Embryonic facial prominence (tissue), 1 donor: ENCODE data around the gene NLN.
"Not testable (repeated sequence)": the region's sequence is repeated elsewhere in the genome, so short reads cannot be mapped to it uniquely, and the experiment has no call there.

Source experiments
- DNase-seq: peaks from one replicate; pipeline ENCODE4 v3.0.0-alpha.2; 2016; ENCODE audit errors: extremely low spot score

NLN gene

DNA sequence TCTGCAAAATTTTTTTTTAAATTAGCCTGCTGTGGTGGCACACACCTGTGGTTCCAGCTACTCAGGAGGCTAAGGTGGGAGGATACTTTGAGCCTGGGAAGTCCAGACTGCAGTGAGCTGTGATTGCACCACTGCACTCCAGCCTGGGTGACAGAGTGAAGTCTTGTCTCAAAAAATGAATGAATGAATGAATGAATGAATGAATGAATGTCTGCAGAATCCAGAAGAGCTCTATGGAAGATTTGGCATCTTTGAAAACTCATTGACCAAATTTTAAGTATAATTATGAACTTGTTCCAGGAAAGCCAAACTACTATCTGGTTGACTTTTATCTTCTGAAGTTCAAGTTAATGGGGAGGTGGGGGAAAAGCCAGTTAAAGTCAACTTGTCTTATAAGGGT lies 110.1 kb downstream of the NLN start:
- no peak for DNase-seq

DNA sequence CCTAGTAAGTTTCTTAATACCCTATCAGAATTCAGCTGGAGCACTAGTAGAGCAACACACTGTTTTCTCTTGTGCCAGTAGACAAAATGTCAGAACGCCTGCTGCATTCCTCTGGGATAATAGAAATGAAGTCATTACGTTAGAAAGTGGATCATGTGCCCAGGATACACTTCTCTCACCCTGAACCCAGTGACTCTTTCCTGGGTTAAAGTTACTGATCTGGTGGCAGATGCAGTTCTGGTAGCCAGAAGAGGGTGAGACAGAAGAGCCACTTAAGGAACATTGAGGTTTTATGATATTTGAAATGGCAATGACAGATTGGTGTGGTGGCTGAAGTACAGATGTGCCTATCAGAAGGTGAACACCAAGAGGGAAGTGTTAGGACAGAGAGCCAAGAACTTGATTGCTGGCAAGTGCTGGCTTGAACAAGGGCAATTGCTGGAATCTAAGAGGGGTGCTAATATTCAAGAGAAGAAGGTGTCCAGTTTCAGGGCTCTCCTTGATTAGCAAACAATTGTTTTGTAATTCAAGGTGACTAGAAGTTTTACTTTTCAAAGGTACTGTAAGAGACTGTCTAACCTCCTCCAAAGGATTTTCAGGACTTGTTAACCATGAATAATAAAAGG lies 110.7 kb downstream of the NLN start:
- no peak for DNase-seq

DNA sequence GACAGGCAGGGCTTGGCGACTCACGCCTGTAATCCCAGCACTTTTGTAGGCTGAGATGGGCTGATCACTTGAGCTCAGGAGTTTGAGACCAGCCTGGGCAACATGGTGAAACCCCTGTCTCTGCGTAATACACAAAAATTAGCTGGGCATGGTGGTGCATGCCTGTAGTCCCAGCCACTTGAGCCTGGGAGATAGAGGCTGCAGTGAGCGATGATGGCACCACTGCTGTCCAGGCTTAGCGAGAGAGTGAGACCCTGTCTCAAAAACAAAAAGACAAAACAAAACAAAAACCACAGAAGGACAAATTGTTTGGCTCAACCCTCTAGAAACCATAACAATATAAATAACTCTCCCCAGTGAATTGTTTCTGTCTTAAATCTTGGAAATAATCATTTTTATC lies 111.8 kb downstream of the NLN start:
- DNase-seq: no peak

DNA sequence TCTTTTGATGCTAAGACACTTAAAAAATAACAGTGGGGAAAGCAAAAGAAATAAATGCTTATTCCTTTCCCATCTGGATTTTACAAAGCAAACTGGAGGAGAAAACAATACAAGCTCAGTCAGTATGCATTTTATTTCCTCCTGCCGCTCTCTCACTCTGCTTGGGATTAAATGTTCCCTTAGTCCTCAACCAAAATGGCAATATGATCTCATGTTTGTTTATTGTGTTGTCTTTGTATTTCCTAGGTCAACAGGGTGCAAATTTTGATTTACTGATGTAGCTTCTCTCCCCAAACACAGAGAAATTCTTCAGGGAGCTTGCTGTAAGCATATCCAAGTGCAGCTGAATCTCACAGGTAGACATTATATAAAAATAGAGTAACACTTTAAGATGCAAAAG lies 112.3 kb downstream of the NLN start:
- no peak for DNase-seq

DNA sequence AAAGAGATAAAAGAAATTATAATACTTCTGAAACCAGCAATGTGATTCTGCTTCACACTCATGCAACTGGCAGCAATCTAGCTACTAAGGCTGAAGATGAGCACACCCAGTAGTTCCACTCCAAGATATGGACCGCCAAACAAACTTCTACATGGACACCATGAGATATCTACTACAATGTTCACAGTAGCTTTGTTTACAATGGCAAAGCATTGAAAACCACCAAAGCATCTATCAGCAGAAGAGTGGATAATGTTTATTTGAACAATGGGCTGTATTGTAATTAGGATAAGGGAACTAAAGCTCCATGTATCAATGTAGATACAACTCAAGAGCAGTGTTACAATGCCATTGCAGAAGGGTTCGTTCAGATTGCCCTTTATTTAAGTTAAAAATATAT lies 113.2 kb downstream of the NLN start:
- no peak for DNase-seq

DNA sequence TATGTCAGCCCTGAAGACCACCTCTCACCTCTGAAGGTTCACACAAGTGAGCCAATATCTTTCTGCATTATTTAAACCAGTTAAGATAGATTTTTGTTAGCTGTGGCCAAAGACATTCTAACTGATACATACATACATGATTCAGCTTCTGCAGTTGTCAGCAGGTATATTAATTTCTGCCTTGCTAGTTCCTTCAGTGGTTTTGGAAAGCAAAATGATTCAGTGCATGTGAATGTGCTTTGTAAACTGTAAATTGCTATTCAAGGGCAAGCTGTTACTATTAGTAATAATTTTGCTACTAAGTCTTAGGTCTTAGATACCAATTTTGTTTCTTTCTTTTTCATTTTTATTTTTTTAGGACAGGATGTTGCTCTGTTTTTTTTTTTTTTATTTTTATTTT lies 115.1 kb downstream of the NLN start:
- no peak for DNase-seq

DNA sequence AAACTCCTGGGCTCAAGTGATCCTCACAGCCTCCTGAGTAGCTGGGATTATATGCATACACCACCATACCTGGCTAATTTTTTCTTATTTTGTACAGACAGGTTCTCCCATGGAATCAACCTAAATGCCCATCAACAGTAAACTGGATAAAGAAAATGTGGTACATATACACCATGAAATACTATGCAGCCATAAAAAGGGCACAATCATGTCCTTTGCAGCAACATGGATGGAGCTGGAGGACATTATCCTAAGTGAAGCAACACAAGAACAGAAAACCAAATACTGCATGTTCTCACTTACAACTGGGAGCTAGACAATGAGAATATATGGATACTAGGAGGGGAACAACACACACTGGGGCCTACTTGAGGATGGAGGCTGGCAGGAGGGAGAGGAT lies 117.2 kb downstream of the NLN start:
- DNase-seq: not testable (repeated sequence)

DNA sequence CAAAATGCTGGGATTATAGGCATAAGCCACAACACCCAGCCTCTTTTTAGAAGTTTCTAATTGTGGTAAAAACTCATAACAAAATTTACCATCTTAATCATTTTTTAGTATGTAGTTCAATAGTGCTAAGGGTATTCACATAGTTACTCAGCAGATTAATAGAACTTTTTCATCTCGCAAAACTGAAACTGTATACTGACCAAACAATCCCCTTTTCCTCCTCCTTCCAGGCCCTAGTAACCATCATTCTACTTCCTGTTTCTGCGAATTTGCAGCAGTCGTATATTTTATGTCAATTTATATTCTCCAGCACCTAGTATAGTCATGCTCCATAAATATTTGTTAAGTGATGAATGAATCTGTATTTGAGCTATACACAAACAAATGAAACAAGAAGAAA lies 118.1 kb downstream of the NLN start:
- no peak for DNase-seq

DNA sequence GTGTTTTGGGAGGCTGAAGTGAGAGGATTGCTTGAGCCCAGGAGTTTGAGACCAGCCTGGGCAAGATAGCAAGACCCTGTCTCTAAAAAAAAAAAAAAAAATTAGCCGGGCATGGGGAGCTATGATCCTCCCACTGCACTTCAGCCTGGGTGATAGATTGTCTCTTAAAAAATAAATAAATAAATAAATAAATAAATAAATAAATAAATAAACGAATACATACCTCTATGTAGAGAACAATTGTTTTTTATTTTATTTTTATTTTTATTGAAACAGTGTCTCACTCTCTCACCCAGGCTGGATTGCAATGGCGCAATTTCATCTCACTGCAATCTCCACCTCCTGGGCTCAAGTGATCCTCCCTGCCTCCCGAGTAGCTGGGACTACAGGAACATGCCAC lies 122.8 kb downstream of the NLN start:
- DNase-seq: not testable (repeated sequence)

DNA sequence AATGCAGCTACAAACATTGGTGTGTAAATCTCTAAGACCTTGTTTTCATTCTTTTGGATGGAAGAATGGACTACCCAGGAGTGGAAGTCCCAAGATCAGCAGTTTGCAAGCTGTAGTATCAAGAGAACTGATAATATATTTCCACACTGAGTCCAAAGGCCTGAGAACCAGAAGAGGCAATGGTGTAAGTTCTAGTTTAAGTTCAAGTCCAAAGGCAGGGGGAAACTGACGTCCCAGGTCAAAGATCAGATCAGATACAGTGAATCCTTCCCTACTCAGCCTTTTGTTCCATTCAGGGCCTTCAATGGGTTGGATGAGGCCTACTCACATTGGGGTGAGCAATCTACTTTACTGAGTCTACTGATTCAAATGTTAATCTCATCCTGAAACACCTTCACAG lies 124.1 kb downstream of the NLN start:
- no peak for DNase-seq

DNA sequence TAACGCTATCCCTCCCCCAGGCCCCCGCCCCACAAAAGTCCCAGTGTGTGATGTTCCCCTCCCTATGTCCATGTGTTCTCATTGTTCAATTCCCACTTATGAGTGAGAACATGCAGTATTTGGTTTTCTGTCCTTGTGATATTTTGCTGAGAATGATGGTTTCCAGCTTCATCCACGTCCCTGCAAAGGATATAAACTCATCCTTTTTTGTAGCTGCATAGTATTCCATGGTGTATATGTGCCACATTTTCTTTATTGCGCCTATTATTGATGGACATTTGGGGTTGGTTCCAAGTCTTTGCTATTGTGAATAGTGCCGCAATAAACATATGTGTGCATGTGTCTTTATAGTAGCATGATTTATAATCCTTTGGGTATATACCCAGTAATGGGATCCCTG lies 125.0 kb downstream of the NLN start:
- DNase-seq: not testable (repeated sequence)

DNA sequence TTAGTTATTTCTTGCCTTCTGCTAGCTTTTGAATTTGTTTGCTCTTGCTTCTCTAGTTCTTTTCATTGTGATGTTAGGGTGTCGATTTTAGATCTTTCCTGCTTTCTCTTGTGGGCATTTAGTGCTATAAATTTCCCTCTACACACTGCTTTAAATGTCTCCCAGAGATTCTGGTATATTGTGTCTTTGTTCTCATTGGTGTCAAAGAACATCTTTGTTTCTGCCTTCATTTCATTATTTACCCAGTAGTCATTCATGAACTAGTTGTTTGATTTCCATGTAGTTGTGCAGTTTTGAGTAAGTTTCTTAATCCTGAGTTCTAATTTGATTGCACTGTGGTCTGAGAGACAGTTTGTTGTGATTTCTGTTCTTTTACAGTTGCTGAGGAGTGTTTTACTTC lies 127.9 kb downstream of the NLN start:
- not testable (repeated sequence) for DNase-seq

DNA sequence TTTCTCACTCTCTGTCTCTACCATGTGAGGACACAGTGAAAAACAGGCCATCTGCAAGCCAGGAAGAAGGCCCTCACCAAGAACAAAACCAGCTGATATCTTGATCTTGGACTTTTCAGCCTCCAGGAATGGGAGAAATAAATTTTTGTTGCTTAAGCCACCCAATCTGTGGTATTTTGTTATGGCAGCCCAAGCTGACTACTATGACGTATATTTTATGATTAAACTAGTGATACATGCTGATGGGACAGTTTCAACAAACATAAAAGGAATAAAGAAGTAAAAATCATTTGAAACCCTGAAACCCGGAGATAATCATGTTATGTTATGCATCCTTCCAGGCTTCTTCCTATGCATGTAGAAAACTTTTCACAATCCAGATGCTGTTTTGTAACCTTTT lies 132.9 kb downstream of the NLN start:
- no peak for DNase-seq

DNA sequence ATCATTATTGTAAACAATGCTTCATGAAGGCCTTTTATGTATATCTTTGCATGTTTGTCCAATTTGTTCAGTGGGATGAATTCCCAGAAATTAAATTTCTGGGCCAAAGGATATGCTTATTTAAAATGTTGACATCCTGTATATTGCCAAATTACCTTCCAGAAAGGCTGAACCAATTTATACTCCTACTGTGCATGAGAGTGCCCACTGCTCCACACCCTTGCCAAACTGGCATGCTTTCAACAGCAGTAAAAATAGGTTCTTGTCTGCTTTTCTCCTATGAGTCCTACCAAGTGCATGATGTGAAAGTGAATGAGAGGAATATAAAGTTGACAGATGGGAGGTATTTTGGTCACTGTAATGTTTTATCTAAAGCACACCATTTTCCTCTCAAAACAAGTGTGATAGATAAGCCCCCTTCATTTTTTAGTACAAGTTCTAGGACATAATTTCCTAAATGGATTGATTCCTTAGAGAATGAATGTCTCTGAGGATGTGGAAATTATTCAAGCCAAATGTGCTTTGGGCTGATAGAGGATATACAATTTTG lies 133.8 kb downstream of the NLN start:
- no peak for DNase-seq

DNA sequence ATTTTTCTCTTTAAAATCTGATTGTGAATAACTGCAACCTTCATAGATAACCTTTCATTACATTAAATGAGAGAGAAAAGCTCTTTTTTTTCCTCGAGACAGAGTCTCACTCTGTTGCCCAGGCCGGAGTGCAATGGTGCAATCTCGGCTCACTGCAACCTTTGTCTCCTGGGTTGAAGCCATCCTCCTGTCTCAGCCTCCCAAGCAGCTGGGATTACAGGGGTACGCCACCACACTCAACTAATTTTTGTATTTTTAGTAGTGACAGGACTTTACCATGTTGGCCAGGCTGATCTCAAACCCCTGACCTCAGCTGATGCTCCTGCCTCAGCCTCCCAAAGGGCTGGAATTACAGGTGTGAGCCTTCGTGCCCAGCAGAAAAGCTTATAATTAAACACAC lies 134.5 kb downstream of the NLN start:
- DNase-seq: no peak

DNA sequence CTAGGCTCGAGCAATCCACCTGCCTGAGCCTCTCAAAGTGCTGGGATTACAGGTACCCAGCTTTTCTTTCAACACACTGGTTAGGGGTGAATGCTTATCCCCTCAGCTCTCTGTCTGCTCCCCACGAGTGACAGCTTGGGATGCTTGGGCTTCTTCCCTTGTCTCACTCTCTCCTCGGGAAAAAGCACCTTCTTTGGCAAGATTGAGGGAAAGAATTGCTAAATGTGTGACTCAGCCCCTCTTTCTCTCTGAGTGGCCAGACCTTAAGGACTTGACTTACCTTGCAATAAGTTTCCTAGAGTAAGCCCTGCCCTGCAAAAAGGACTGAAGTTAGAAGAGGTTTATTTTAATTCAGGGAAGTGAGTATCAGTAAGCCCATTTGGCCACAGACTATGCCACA lies 136.3 kb downstream of the NLN start:
- no peak for DNase-seq

DNA sequence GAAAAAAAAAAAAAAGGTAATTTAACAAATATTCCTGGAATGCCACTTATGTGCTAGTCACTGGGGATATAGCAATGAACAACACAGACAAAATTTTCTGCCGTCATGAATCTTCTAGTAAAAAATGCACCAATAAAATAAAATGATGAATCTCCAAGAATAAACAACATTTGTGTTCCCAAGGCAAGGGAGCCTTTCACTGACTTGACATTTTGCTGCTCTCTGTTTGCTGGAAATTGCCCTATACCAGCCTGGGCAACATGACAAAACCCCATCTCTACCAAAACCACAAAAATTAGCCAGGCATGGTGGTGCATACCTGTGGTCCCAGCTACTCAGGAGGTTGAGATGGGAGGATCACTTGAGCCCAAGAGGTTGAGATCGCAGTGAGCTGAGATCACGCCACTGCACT lies 139.8 kb downstream of the NLN start:
- DNase-seq: no peak

DNA sequence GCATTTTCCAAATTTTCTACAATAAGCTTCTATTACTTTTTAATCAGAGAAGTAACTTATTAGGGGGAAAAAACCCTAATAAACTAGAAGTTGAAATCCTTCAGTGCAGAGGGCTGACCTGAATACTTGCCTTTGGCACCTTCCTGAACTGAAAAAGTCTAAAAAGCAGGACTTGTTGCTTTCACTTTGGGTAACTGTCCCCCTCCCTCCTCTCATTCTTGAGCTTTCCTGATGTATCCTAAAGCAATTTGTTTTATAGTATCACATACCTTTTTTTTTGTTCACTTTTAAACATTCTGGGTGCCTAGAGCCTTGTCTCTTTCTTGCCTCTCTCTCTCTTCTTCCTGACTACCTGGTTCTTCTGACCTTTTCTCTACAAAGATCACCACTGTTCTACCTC lies 140.4 kb downstream of the NLN start:
- DNase-seq: no peak

DNA sequence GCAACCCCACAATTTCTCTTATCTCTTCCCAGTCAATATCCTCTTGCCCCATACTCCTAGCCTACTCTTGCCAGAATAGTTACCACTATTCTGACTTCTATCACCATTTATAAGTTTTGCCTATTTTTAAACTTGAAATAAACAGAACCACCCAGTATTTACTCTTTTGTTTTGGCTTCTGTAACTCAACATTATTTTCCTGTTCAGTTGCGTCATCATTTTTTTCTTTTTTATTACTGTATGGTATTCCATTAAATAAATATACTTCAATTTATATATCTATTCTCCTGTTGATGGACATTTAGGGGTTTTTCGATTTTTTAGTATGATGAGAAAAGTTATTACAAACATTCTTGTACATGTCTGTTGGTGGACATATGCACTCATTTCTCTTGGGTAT lies 141.7 kb downstream of the NLN start:
- DNase-seq: no peak

DNA sequence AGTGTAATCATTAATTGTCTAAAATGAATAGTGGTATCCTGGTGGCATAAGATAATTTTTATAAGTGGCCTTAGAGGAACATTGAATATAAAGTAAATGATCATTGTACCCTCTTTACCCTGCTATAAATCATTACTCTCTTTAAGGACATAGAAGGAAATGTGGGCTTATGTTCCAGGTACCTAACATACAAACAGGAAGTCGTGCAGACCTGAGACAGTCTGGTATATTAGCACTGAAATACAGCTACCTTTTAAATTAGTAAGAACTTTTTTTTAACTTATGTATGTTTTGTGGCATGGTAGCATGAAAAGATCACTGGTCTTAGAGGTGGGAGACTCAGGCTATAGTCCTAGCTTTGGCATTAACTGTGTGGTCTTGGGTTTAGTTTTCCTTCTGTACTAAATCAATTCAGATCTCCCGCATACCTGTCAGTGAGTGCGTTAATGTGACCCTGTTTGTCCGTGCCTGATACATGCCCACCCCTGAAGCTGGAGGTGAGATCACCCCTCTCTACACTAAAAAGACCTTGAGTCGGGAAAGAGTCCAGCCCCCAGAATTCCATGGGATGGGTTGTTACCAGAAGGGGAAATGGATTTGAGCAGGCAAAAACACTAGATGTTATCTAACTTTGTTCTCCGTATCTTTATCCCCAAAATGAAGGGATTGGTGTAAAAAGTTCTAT lies 145.0 kb downstream of the NLN start:
- no peak for DNase-seq

DNA sequence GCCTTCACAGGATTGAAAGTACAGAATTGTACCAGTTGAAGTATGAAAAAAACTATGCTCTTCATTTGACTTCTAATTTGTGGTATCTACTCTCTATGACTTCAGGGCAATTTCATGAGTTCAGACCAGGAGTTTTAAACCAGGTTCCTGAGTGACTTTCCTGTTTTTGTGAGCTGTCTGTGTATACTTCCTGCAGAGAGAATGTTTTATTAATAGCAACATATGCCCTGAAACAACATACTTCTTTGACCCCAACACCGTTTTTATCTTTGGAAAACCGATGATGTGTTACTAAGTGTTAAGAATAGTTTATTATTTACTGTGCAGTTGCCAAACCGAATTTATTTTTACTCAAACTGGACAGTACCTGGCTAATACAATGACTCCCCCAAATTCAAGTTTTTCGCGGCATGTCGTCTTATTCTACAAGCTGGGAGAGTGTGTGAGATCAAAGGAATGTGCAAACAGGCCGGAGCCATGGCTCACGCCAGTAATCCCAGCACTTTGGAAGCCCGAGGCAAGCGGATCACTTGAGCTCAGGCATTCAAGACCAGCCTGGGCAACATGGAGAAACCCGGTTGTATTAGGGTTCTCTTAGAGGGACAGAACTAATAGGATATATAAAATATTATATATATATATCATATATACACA lies 145.7 kb downstream of the NLN start:
- DNase-seq: no peak

DNA sequence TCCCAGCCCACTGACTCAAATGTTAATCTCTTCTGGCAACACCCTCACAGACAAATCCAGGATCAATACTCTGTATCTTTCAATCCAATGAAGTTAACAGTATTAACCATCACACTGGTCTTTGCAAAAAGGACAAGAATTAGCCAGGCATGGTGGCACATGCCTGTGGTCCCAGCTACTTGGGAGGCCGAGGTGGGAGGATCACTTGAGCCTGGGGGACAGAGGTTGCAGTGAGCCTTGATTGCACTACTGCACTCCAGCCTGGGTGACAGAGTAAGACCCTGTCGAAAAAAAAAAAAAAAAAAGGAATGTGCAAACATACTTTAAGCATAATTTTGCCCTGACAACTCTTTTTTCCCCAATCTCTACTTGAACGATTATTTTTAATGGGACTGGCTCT lies 146.5 kb downstream of the NLN start:
- no peak for DNase-seq

DNA sequence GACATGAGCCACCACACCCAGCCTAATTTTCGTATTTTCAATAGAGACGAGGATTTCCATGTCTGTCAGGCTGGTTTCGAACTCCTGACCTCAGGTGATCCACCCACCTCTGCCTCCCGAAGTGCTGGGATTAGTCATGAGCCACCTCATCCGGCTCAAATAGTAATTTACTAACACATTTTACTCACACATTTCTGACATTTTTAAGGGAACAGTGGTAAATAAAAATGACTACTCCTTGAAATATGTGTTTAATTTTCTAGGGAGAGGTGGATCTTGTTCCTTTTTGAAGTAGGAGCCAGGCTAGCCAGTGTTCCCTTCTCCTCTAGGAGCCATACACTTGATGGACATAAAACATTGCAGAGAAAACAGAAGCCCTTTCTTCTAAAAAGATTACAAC lies 149.2 kb downstream of the NLN start:
- no peak for DNase-seq
